NCI-H2196 treated with DMSO at 0.1 percent for 48 hours (cell line): ENCODE data around the gene AFAP1L2.
A peak's percentile ranks its signal among the peaks of the same experiment; 100 is the strongest.

ENCODE experiments used
- DNase-seq: peaks from one replicate; lab custom pipeline; 2025; ENCODE audit not compliant: unreplicated experiment; lab: John Stamatoyannopoulos, UW

AFAP1L2 gene

DNA sequence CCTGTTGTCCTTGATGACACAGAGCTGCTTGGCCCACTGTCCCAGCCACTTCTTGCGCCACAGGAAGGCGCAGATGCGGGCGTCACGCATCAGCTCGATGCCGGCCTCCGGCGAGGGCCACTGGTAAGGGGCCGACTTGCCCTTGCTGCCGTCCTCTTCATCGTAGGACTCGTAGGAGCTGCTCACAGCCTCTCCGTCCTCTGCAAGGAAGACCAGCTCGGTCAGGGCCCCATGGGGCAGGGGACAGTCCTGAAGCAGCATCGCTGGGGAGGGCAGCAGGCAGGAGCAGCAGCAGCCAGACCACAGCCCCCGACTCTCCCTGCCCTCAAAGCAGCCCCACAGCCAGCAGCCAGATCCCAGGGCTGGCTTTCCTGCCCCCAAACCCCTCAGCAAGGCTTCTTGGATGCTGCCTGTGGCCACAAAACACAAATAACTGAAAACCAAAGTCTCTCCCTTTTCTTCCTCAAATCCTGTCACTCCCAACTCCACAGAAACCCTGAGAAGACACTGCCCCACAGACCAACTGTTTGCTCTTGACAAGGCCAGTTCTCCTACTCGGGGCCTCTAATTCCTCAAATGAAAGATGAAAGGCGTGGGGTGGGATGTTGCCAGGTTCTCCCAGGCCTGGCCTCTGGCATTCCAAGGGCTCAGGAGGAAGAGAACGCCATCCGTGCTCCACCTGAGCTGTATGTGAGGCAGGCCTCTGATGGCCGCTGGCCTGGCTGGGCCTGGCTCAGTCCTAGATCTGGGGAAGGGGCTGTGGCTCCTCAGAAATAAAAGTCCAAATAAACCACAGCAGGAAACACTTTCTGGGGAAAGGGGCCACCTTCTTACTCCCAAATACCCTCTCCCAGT, 88.5 kb downstream of the AFAP1L2 start:
- no peak for DNase-seq

DNA sequence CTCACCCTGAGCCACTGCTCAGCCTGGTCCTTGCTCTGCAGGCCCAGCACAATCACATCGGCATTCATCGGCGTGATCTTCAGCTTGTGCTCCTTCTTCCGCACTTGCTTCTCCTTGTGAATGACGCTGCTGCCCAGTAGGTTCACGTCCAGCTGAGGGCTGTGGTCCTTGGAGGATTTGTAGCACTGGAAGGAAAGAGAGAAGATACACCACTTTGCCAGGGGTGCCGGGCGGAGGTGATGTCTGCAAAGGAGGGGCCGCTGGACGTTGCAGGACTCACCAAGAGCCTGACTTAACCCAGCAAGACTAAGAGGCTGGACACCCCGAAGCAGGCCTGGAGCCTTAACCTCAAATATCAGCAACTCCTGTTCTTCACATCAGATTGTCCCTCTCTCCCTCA, 90.4 kb downstream of the AFAP1L2 start:
- DNase-seq, result no peak

DNA sequence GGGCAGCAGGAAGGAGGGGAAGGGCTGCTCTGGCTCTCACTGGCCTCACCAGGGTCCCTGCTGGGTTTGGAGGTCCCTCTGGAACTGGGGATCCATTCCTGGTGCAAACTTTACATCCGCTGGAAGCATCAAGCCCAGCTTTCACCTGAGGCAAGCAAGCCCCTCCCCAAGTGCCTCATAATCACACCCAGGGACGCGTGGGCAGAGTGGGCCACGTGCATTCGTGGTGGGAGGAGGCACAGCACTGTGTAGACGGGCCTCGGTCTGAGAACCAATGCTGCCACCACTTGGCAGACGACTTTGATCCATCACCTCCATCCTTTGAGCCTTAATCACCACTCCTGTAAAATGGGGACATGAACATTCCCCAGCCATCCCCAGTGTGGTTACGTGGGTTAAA, 91.2 kb downstream of the AFAP1L2 start:
- no peak for DNase-seq

DNA sequence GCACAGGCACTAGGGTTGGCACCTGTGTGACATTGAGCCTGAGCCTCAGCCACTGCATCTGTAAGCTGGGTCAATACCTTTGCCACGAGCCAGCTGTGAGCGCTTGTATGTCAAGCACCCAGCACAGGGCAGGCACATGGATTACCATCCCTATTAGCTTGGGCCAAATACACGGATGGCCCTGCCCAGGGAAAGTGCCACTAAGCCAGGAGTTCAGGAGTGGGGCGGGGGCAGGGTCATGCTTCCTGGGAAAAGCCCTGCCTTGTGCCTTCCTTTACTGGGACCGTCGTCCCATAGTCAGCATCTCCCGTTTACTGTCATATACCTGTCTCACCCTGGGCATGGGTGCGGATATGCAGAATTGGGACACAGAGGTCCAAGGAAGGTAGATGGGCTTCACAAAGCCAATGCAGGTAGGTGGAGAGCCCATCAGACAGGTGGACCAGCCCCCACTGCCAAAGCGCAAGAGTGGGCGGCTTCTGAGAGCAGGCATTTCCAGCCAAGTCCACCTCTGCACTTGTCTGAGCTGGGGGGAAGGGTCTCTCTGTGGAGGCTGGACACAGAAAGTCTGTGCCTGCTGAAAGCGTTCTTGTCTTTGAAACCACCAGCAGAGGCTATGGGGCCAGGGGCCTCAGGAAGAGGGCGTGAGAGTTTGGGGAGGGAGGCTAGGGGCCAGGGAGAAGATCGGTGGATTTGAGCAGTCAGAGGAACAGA, 92.6 kb downstream of the AFAP1L2 start:
- DNase-seq, result no peak

DNA sequence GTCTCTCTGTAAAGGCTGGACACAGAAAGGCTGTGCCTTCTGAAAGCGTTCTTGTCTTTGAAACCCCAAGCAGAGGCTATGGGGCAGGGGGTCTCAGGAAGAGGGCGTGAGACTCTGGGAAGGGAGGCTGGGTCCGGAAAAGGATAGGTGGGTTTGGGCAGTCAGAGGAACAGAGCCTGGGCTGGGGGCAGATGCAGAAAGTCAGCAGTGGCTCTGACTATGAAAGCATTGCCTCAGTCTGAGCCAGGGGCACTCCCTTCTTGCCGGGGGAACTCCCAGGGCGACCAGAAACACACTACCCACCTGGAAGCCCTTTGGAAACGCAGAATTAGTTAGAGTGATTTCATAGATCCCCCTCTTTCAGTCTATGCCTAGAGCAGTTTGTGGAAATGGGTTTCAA, 93.3 kb downstream of the AFAP1L2 start:
- no peak for DNase-seq

DNA sequence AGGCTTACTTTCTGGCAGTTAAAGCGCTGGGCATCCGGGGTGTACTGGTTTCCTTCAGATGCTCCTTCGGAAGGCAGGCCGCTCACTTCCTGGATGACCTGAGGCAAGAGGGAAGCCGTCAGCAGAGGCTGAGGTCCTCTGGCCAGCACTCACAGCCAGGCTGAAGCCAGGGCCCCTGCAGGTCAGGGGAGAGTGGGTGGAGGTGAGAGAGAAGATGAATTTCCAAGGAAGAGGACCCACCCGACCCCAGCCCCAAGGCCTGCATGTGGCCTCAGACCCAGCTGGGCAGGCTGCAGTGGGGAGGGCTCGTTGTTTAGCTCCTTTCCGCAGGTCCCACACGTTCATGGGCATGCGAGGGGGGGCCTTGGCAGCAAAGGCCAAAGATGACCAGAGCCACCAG, 94.0 kb downstream of the AFAP1L2 start:
- no peak for DNase-seq

DNA sequence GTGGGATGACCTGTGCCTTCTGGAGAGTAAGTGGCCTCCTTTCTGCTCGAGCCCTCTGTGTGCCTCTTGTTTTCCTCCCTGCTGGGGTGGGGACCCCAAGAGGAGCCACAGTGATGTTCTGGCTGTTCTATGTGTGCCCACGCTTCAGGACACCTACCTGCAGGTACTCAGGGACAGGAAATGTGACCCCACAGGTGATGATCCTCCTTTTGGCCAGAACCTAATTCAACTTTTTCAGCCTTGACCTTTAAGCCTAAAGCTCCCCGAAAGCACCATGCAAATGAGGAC, 95.0 kb downstream of the AFAP1L2 start:
- DNase-seq, result no peak

DNA sequence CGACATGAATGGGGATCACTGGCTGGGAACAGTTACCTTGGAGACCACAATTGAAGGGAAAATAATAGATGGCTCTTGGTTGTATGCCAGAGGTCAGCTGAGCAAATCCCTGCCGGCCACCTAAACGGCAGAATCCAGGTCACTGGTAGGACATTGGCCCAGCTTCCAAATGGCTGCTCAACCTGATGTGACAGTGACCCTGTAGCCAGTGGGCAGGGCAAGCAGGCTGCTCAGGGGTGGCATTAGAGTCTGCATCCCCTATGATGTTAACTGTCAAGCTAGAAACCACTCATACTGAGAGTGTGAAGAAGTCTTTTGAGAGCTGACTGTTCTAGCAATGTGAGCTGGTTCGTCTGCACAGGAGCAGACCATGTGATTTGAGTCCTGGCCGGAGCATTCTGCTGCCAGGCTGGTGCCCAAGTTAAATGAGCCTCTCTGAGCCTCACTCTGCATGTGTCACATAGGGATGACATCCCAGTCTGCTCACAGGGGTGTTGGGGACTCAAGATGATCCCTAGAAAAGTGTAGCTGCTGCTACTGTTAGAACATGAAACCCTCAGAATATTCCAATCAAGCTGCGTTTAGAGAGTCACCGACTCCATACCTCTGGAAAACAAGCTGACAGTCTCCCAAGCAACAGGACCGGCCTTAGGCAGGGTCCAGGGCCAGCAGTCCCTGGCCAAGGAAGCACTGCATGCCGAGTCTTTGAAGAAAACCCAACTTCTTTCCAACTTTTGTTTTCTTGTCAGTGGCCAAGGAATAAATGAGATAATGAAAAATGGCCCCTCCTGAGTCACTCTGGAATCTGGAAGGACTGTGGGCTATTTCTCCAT, 95.6 kb downstream of the AFAP1L2 start:
- DNase-seq, result no peak

DNA sequence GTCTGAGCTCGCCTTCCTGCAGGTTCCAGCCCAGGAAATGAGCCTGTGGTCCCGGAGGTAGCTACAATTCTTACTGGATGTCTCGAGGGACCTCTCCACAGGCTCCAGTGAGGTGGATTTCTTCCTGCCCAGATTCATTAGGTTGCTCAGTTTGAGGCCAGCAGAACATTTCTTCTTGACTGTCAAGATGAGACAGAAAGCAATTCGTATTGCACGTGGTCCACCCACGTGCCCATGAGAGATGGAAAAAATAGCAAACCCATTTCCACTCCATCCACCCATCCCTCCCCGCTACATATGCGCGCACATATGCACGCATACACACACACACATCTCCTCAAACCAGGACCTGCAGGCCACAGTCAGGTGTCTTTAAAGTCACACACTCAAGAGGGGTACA, 96.6 kb downstream of the AFAP1L2 start:
- DNase-seq, result no peak

DNA sequence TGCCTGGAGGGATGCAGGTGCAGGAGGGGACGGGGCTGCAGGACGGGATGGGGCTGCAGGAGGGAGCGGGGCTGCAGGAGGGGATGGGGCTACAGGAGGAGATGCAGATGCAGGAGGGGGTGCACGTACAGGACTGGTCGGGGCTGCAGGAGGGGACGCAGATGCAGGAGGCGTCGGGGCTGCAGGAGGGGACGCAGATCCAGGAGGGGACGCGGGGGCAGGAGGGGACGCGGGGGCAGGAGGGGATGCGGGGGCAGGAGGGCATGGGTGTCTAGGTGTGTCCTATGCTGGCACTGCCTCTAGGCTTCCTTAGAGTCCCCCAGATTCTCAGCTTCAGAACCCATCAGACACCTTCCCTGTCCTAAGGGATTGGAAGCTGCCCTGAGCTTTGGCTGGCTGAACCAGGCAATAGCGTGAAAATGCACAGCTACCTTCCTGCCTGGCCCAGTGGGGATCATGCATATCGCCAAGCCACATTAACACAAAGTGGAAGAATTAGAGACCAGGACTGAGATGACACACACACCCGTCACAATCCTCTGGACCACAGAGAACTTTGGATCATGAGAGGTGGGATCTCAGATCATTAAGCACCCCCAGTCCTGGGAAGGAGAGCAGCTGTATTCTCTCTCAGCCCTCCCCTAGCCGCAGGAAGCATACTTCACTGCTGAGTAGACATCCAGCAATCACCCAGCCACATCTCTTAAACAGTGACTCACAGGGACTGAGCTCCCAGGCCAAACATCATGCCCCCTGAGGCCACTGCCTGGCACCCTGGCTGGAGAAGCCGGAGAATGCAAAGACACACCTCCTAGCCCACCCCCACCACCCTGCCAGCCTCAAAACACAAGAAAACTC, 98.0 kb downstream of the AFAP1L2 start:
- no peak for DNase-seq

DNA sequence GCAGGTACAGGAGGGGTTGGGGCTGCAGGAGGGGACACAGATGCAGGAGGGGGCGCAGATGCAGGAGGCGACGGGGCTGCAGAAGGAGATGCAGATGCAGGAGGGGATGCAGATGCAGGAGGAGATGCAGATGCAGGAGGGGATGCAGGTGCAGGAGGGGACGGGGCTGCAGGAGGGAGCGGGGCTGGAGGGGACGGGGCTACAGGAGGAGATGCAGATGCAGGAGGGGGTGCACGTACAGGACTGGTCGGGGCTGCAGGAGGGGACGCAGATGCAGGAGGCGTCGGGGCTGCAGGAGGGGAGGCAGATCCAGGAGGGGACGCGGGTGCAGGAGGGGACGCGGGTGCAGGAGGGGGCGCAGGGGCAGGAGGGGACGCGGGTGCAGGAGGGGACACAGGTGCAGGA, 98.8 kb downstream of the AFAP1L2 start:
- no peak for DNase-seq

DNA sequence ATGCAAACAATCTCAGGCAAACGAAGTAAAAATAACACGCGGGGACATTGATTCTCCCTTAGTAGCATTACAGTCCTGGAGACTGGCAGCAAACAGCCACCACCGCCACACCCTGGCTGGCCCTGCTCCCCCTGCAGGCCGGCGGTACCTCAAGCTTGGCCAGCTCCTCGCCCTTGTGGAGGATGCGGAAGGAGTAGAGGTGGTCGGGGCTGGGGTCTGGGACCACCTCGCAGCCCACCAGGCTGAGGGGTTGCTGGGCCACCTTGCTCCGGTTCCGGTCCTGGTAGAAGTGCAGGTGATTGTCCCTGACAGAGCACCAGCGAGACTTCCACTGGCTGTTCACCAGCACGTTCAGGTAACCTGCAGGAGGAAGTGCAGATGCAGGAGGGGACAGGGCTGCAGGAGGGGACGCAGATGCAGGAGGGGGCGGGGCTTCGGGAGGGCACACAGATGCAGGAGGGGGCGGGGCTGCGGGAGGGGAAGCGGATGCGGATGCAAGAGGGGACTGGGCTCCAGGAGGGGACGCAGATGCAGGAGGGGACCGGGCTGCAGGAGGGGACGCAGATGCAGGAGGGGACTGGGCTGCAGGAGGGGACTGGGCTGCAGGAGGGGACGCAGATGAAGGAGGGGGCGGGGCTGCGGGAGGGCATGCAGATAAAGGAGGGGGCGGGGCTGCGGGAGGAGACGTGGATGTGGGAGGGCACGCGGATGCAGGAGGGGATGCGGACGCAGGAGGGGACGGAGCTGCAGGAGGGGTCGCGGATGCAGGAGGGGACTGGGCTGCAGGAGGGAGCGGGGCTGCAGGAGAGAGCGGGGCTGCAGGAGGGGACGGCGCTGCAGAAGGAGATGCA, 99.5 kb downstream of the AFAP1L2 start:
- no peak for DNase-seq

DNA sequence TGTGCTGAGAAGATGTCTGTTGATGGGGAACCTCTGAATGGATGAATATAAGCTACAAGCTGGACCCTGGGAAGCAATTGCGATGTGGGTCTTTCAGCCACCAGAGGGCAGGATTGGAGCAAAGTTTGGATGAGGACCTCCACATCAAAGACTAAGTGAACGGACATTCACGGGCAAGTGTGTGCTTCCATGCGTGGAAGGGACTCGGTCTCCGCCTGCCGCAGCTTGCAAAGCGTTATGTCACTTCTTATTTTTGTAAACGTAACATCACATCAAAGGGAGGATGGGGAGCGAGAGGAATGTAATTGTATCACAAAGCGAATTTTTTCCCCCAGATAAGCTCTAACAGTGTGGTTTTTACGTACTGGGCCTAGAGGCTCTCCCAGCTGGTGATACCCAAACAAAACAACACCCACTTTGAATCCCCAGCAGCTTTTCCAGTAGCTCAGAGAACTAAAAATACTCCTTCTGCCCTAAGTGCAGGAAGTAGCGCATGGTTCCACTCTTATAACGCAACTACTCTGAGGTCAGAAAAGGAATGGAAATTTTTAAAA, 100.2 kb downstream of the AFAP1L2 start:
- DNase-seq, result peak; percentile 27

DNA sequence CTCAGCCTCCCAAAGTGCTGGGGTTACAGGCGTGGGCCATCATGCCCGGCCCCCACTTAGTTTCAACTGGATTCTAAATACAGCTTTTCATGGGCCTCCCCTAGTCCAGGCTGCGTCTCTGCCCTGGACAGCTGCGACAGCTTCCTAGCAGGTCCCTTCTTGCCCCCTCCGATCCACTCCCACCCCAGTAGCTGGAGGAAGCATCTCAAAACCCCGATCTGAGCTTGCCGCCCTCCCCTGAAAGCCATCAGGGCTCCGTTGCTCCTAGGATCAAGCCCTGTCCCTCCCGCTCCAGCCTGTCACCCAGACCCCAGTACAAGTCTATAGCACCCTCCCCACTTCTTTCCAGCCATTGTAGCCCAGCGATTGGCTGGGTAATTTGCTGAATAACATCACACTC, 100.7 kb downstream of the AFAP1L2 start:
- no peak for DNase-seq

DNA sequence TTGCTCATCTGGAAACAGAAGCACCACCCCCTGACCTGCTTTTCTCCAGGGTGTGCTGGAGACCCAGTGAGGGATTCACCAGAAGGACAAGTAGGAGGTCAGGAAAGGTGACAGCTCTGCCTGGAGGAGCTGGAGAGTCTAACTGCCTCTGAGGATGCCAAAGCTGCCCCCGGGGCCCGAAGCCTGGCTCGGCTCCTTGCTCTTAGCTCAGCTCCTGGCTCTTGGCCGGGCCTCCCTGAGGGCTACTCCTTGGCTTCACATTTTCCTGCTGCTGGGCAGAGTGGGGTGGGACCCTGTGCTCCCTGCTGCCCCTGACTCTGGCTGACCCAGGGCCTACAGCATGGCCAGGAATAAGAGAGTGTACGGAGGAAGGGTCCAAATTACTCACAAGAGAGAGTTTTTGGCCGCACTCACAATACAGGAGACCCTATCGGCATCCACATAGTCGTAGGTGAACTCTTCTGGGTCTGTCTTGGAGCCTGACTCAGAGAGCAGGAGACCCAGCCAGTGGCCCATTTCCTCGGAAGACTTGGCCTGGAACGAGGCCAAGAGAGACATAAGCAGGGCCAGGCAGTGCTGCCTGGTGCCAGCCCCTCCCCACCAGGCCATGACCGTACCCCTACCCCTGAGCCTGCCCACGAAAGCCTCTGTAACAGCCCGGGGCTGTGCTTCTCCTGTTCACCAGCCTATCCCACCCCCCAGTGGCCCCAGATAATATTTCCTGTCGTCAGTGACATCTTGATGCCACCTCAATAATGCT, 102.2 kb downstream of the AFAP1L2 start:
- DNase-seq, result no peak

DNA sequence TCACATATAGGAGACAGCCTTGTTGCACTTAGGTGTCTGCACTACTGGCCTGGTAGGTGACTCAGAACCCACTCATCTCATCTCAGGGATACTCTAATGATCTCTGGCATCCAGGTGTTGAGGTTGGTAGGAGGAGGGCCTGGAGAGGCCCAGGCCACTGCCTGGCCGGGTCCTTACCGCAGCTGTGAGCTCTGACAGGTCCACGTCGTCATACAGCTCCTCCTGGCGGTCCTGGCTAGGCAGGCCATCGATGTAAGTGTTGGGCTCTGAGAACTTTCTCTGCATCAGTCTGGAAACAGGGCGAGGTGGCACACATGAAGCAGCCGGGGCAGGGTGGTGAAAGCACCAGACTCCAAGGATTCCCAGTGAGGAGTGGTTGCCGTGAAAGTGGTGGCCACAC, 103.1 kb downstream of the AFAP1L2 start:
- DNase-seq, result no peak

DNA sequence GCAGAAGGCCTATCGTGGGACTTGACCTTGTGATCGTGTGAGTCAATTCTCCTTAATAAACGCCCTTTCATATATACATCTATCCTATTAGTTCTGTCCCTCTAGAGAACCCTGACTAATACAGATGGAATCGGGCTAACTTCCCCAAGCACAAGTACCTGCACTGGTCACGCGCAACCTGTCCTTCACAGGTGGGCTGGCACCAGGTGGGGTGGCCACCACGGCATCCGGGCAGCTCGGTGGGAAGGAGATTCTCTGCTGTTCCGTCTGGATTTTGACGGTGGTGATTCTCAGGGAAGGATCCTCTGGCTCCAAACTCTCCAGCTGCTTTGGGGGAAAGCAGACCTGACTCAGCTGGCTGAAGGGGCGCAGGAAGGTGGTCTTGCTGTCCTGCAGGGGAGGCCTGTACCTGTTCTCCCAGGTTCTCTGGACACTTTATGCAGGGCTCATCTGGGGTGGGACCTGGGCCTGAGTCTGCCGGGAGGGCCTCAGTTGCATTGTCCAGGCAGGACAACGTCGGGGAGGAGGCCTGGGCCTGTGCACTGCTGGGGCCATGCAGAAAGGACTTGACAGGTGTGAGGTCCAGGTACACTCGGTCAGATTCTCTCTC, 104.2 kb downstream of the AFAP1L2 start:
- no peak for DNase-seq

DNA sequence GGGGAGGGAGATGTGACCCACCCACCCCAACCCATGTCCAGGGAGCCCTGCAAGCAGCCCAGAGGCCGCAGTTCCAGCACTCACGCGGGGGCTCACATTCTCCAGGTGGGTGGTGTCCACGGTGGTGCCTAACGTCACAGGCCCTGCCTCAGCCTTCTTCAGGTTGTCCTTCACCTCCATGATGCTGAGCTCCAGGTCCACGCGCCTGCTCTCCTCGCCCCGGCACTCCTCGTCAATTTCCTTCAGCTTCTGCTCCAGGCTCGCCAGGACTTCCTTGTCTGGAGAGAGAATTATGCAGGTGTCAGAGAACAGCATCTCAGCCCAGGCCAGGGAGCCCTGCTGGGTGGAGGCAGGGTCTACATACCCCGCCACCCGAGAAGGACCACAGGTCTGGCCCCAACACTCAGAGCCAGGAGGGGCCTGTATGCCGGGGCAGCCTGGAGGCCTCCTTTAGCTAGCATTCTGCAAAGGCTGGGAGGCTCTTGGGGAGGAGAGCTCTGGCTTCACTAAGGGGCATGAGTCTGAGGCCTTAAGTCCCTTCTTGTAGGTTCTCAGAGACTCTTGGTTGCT, 107.1 kb downstream of the AFAP1L2 start:
- no peak for DNase-seq
